HepG2 (cell line): ENCODE results near the gene VPS54. TPM values are rescaled to one million over a fixed set of nuclear protein-coding genes. Genes with fewer than 3 reads are reported as not detected.

Experiments
- MAFK ChIP-seq, 2 experiments: IDR thresholded peaks in 1 of 2; conservative IDR thresholded peaks in 1 of 2; 2 replicates each; pipeline ENCODE4 v1.6.1; 2011; ENCODE audit warnings: improper control_type of control experiment in 2 of 2, low read length in 2 of 2
- ZNF607 ChIP-seq: sonication (generic); formaldehyde crosslinking; IDR thresholded peaks from 2 replicates; pipeline ENCODE4 v1.5.1; 2020; ENCODE audit warnings: missing genetic modification reagents, mild to moderate bottlenecking, borderline replicate concordance
- polyA plus RNA-seq, 8 experiments: library from polyadenylated mRNA; depleted of rRNA in 3 of 8; stranded (reverse) in 7 of 8; unstranded in 1 of 8; fragments of >200 nt; fragmentation: Illumina TruSeq in 4 of 8; extraction: Trizol in 4 of 8; gene quantifications; 2 replicates each; pipeline versions ENCODE4 v1.2.1 to v1.2.3, GENCODE V29; 2011 to 2016; ENCODE audit warnings: low read depth in 4 of 8, missing spikeins in 1 of 8, mixed read lengths in 1 of 8; ENCODE audit not compliant: insufficient read depth in 1 of 8
- total RNA-seq, 5 experiments: library from RNA; depleted of rRNA; stranded (reverse); fragments of >200 nt; fragmentation: Illumina TruSeq; extraction: Trizol; gene quantifications; 2 replicates each; pipeline ENCODE4 v1.2.3, GENCODE V29; 2016; ENCODE audit warnings: low read depth in 1 of 5
- TF ChIP-seq, protein P1 (sequence below): sonication (generic); formaldehyde crosslinking; IDR thresholded peaks from 2 replicates; pipeline ENCODE4 v1.4.0; 2020; ENCODE audit warnings: mild to moderate bottlenecking, missing genetic modification reagents

The VPS54 gene
- total and polyA plus RNA-seq, 2 of the 13 experiments (the other 11 are each of a cell fraction or from before 2014, with no cell fraction given), result 64.7 to 77.5 TPM

DNA sequence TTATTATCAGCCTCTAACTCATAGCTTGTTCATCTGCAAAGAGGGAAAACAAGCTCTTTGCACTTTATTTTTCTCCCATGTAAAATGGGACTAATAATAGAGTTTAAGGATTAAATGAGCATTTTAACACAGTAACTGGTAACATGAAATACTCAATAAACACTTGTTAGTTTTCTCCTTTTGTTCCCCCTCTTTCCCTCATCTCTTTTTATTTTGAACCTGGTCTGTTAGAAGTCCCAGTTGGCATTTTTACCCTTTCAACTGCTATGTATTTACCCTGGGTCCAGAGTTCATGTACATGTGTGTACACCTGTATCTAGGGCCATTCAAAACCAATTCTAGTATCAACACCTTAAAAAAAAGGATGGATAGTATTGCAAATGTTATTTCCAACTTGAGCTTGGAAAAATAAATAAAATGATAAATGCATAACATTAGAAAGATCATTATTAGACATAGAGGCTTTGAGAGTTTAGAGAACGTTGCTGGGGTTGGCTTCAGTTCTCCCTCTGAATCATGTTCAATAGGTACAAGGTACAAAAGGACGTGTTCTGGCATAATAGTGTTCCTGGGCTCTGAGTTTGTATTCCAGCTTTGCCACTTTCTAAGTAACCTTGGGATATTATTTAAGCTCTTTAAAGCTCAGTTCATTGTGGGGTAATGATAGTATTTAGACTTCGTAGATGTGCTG lies 5.2 kb upstream of the VPS54 start (continued):
- TF ChIP-seq, protein P1, sequence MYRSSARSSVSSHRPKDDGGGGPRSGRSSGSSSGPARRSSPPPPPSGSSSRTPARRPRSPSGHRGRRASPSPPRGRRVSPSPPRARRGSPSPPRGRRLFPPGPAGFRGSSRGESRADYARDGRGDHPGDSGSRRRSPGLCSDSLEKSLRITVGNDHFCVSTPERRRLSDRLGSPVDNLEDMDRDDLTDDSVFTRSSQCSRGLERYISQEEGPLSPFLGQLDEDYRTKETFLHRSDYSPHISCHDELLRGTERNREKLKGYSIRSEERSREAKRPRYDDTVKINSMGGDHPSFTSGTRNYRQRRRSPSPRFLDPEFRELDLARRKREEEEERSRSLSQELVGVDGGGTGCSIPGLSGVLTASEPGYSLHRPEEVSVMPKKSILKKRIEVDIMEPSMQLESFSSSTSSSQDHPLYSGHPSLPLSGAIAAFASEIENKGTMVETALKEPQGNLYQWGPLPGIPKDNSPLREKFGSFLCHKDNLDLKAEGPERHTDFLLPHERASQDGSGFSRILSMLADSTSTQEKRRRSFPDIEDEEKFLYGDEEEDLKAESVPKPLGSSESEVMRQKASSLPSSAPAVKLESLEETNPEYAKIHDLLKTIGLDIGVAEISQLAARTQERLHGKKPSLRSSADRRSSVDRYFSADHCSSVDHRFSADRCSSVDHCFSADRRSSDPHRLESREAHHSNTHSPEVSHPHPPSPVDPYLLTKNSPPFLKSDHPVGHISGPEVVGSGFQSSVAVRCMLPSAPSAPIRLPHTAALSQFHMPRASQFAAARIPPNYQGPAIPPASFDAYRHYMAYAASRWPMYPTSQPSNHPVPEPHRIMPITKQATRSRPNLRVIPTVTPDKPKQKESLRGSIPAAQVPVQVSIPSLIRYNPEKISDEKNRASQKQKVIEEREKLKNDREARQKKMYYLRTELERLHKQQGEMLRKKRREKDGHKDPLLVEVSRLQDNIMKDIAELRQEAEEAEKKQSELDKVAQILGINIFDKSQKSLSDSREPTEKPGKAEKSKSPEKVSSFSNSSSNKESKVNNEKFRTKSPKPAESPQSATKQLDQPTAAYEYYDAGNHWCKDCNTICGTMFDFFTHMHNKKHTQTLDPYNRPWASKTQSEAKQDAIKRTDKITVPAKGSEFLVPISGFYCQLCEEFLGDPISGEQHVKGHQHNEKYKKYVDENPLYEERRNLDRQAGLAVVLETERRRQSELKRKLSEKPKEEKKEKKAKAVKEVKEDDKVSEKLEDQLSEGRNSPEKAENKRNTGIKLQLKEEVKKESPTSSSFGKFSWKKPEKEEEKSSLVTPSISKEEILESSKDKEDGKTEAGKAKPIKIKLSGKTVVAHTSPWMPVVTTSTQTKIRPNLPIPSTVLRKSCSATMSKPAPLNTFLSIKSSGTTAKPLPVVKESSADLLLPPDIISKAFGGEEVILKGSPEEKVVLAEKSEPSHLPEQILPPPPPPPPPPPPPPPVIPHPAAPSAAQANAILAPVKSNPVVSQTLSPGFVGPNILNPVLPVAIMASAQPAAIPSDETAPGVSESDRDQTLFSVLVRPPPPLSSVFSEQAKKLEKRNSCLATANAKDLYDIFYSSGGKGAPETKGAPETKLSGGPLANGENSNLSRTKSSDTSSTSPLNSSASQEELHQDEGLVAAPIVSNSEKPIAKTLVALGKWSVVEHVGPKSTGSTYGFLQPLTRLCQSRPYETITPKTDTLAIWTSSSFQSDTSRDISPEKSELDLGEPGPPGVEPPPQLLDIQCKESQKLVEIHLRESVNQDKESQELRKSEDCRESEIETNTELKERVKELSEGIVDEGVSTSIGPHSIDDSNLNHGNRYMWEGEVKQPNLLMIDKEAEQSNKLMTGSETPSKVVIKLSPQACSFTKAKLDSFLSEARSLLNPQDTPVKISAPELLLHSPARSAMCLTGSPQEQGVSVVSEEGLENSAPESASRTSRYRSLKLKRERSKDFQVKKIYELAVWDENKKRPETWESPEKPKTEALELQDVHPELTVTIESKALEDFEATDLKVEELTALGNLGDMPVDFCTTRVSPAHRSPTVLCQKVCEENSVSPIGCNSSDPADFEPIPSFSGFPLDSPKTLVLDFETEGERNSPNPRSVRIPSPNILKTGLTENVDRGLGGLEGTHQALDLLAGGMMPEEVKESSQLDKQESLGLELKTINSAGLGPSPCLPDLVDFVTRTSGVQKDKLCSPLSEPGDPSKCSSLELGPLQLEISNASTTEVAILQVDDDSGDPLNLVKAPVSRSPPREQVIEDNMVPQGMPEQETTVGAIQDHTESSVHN (CRISPR knock-in tag), result no peak
- TF ChIP-seq ZNF607 (no peak; the same call in 1 of the 2 replicates), MAFK (conservative IDR thresholded peaks at IDR 0.05 in 1 of 2, IDR thresholded peaks at IDR 0.05 in 1 of 2; ENCODE audit: low read length in 2 of 2) (peak; percentile 2 to 6; a peak in 1 of 4 replicates)
